K562 (cell line): ENCODE measurements around the gene DIO3. TPM values are rescaled to one million over a fixed set of nuclear protein-coding genes. Genes with fewer than 3 reads are reported as not detected.
A peak's percentile ranks its signal among the peaks of the same experiment; 100 is the strongest.

Experiments
- ATAC-seq: fragments of 200-7000 bp; cut with Tn5 transposase; 3 replicates; pipeline ENCODE4 v1.9.1; 2020; ENCODE audit warnings: moderate library complexity
- BruUV-seq: library from RNA; stranded (reverse); fragments of 400-500 nt; replicated peaks from 2 replicates; lab custom pipeline; 2021; lab: Mats Ljungman, UMichigan
- CTCF ChIA-PET: fragments of 300-600 bp; formaldehyde crosslinking; extraction: SDS; loops from one replicate; lab custom pipeline; 2021; ENCODE audit warnings: low intra/inter-chr PET ratio; lab: Yijun Ruan, JAX
- POLR2A ChIA-PET: fragments of 300-600, 350-650 bp; sonication (Branson Sonifier 250); formaldehyde crosslinking; extraction: SDS; loops from one replicate; lab custom pipeline; 2021; ENCODE audit warnings: antibody characterized with exemption, inconsistent platforms; lab: Yijun Ruan, JAX
- DNase-seq, 4 experiments: peaks; one replicate each; pipeline versions ENCODE4 v3.0.0 to v3.0.0-alpha.2; 2011 to 2018; ENCODE audit warnings: low spot score in 3 of 4, mixed read lengths in 3 of 4; ENCODE audit errors: extremely low read depth in 1 of 4
- FAIRE-seq: peaks from 2 replicates; lab custom pipeline; 2011; peaks lifted over from hg19 to GRCh38; lab: Jason Lieb, UNC
- H2AFZ ChIP-seq: 2 replicates; pipeline ENCODE4 v1.6.0; 2011; ENCODE audit warnings: low read depth, low read length, control low read depth, inconsistent platforms
- H3K27ac ChIP-seq: fragments of 200-600 bp; 3 replicates; pipeline ENCODE4 v1.8.0; 2011; ENCODE audit warnings: low read depth, mild to moderate bottlenecking, control low read depth, inconsistent platforms, low read length, moderate library complexity, mixed read lengths; ENCODE audit errors: extremely low read depth
- H3K27me3 ChIP-seq, 2 experiments: fragments of 300-600 bp in 1 of 2; 2 replicates in 1 of 2; 3 replicates in 1 of 2; pipeline versions ENCODE4 v1.6.0 to v1.8.0; 2011; ENCODE audit warnings: inconsistent platforms in 2 of 2, low read length in 2 of 2, mild to moderate bottlenecking in 1 of 2, mixed read lengths in 1 of 2, moderate library complexity in 1 of 2; ENCODE audit not compliant: control insufficient read depth in 2 of 2, insufficient read depth in 2 of 2
- H3K36me3 ChIP-seq: fragments of 300-600 bp; 3 replicates; pipeline ENCODE4 v1.8.0; 2011; ENCODE audit warnings: mild to moderate bottlenecking, low read length, inconsistent platforms; ENCODE audit not compliant: control insufficient read depth, insufficient read depth
- H3K4me1 ChIP-seq, 2 experiments: fragments of 200-600 bp in 1 of 2; replicated peaks in 1 of 2; 2 replicates in 1 of 2; 3 replicates in 1 of 2; pipeline versions ENCODE4 v1.5.1 to v1.8.0; 2011; ENCODE audit warnings: inconsistent platforms in 2 of 2, low read length in 2 of 2, mild to moderate bottlenecking in 1 of 2, mixed read lengths in 1 of 2, moderate library complexity in 1 of 2; ENCODE audit not compliant: control insufficient read depth in 2 of 2, insufficient read depth in 2 of 2
- H3K4me2 ChIP-seq: 2 replicates; pipeline ENCODE4 v1.6.1; 2011; ENCODE audit warnings: low read length, control low read depth, inconsistent platforms, mixed read lengths; ENCODE audit not compliant: insufficient read depth
- H3K4me3 ChIP-seq: fragments of 200-600 bp; sonication (generic), shearing (Covaris generic); 2 replicates; pipeline ENCODE4 v1.5.1; 2016; ENCODE audit warnings: control low read depth, inconsistent platforms
- H3K79me2 ChIP-seq: fragments of 200-600 bp; 3 replicates; pipeline ENCODE4 v1.8.0; 2011; ENCODE audit warnings: low read length, inconsistent platforms; ENCODE audit not compliant: control insufficient read depth, insufficient read depth
- H3K9ac ChIP-seq, 2 experiments: 2 replicates each; pipeline versions ENCODE4 v1.6.0 to v1.6.1; 2011; ENCODE audit warnings: low read depth in 2 of 2, low read length in 2 of 2, control low read depth in 1 of 2, inconsistent platforms in 1 of 2, mild to moderate bottlenecking in 1 of 2, mixed read lengths in 1 of 2; ENCODE audit not compliant: insufficient read depth in 1 of 2
- H3K9me1 ChIP-seq: one replicate; pipeline ENCODE4 v1.6.0; 2011; ENCODE audit warnings: inconsistent platforms, mild to moderate bottlenecking, low read length, moderate library complexity; ENCODE audit not compliant: control insufficient read depth, insufficient read depth
- H3K9me3 ChIP-seq: replicated peaks from 2 replicates; pipeline ENCODE4 v1.5.1; 2011; ENCODE audit warnings: low read depth, low read length, inconsistent platforms; ENCODE audit not compliant: control insufficient read depth, insufficient read depth
- H4K20me1 ChIP-seq: replicated peaks from 2 replicates; pipeline ENCODE4 v1.6.1; 2011; ENCODE audit warnings: low read length, inconsistent platforms, mixed read lengths; ENCODE audit not compliant: control insufficient read depth, insufficient read depth
- FUS ChIP-seq: fragments of 200-400 bp; formaldehyde crosslinking; optimal IDR thresholded peaks from 2 replicates; pipeline ENCODE3; 2017; ENCODE audit warnings: low read depth, low read length
- GABPA ChIP-seq: fragments of 200-800 bp; sonication (Bioruptor generic); conservative IDR thresholded peaks from 2 replicates; pipeline ENCODE4 v1.6.1; 2016; ENCODE audit warnings: low read depth, missing genetic modification characterization, missing compliant biosample characterization
- KAT8 ChIP-seq: fragments of 450-650 bp; IDR thresholded peaks from 2 replicates; pipeline ENCODE4 v1.6.1; 2016; ENCODE audit warnings: low read depth, mild to moderate bottlenecking
- SPI1 ChIP-seq: IDR thresholded peaks from 2 replicates; pipeline ENCODE4 v1.6.1; 2011; ENCODE audit warnings: low read depth, low read length, control low read depth, borderline replicate concordance
- ZNF561 ChIP-seq: fragments of 450-650 bp; formaldehyde crosslinking; conservative IDR thresholded peaks from 2 replicates; pipeline ENCODE4 v1.4.0; 2020; ENCODE audit warnings: mild to moderate bottlenecking, moderate library complexity
- WGBS: fragments of 100-300 bp; shearing (Covaris generic); methylation state at CpG from one replicate; pipeline ENCODE4 v1.1.6; 2016; ENCODE audit warnings: low coverage, mixed read lengths; ENCODE audit not compliant: insufficient coverage; ENCODE audit errors: missing lambda C conversion rate; 5-methylcytosine and 5-hydroxymethylcytosine counted together
- in situ Hi-C: fragments of 300-500 bp; cut with MboI; formaldehyde crosslinking; loops from 4 replicates; pipeline ENCODE4 v1.15.0; 2018; ENCODE audit warnings: inconsistent platforms, mixed read lengths
- intact Hi-C: fragments of 100-400 bp; cut with micrococcal nuclease; formaldehyde crosslinking; loops from 2 replicates; pipeline ENCODE4 v1.14.2; 2022
- polyA plus RNA-seq, 8 experiments: library from polyadenylated mRNA; depleted of rRNA in 4 of 8; stranded (reverse) in 5 of 8; unstranded in 3 of 8; fragments of >200 nt; fragmentation: Nextera tagmentation in 2 of 8; fragmentation: Illumina TruSeq in 1 of 8; extraction: Ambion mirVana in 2 of 8; extraction: Trizol in 1 of 8; gene quantifications; 2 replicates each; pipeline versions ENCODE4 v1.2.1 to v1.2.3, GENCODE V29; 2011 to 2014; ENCODE audit warnings: inconsistent platforms in 1 of 8, missing spikeins in 1 of 8
- total RNA-seq, 7 experiments: library from RNA; depleted of rRNA in 6 of 7; stranded (reverse); fragments of >200 nt in 6 of 7; fragmentation: Illumina TruSeq in 2 of 7; extraction: Trizol in 2 of 7; gene quantifications; 2 replicates each; pipeline versions ENCODE4 v1.2.1 to v1.2.3, GENCODE V29; 2011 to 2021; ENCODE audit warnings: low replicate concordance in 1 of 7
- TF ChIP-seq, protein P1 (sequence below), 2 experiments: fragments of 450-650 bp in 1 of 2; sonication (generic) in 1 of 2; formaldehyde crosslinking in 1 of 2; IDR thresholded peaks; 2 replicates each; pipeline versions ENCODE4 v1.7.1 to v1.9.0; 2016 to 2022; ENCODE audit warnings: inconsistent platforms in 1 of 2, mild to moderate bottlenecking in 1 of 2, missing genetic modification reagents in 1 of 2

DIO3 gene
- total and polyA plus RNA-seq, 9 of the 15 experiments (the other 6 are each of a cell fraction or from before 2014, with no cell fraction given) = not detected

- Histone ChIP-seq H3K4me2 (no peak overlapping the region), H3K4me3 (no peak overlapping the region), H3K27ac (no peak overlapping the region), H4K20me1 (no peaks in the 10 kb centered on the region), H2AFZ (peak overlapping the region; percentile 10; the same call in 1 of the 2 replicates), H3K36me3 (no peaks in the 10 kb centered on the region), H3K27me3 (peaks cover 0 to 4% of the 10 kb centered on the region in 2 experiments; a peak in 1 of 5 replicates), H3K9me3 (no peaks in the 10 kb centered on the region), H3K9me1 (no peaks in the 10 kb centered on the region), H3K4me1 (no peaks in the 10 kb centered on the region; a peak in 1 of 5 replicates), H3K79me2 (no peaks in the 10 kb centered on the region), H3K9ac (no peak overlapping the region)
- DNase-seq (peak in 1 of 4 experiments; percentile 5), FAIRE-seq (no peak), ATAC-seq (no peak; the same call in 2 of the 3 replicates)
- POLR2A ChIA-PET = interaction anchor here (0.7 kb wide), 1 partner anchor 40 kb away, joined by 3 read pairs; no protein-coding TSS in a partner anchor
- no TSS peak for BruUV-seq
- 51% methylated on average over 5 of the region's 8 CpGs for WGBS
- in situ Hi-C loops (no loop called here), intact Hi-C loops (no loop called here)
- CTCF ChIA-PET = no interaction called here
- TF ChIP-seq FUS (no peak), GABPA (peak; percentile 86), KAT8 (no peak), SPI1 (peak; percentile 22; the same call in 1 of the 2 replicates), ZNF561 (no peak)
- TF ChIP-seq, protein P1, sequence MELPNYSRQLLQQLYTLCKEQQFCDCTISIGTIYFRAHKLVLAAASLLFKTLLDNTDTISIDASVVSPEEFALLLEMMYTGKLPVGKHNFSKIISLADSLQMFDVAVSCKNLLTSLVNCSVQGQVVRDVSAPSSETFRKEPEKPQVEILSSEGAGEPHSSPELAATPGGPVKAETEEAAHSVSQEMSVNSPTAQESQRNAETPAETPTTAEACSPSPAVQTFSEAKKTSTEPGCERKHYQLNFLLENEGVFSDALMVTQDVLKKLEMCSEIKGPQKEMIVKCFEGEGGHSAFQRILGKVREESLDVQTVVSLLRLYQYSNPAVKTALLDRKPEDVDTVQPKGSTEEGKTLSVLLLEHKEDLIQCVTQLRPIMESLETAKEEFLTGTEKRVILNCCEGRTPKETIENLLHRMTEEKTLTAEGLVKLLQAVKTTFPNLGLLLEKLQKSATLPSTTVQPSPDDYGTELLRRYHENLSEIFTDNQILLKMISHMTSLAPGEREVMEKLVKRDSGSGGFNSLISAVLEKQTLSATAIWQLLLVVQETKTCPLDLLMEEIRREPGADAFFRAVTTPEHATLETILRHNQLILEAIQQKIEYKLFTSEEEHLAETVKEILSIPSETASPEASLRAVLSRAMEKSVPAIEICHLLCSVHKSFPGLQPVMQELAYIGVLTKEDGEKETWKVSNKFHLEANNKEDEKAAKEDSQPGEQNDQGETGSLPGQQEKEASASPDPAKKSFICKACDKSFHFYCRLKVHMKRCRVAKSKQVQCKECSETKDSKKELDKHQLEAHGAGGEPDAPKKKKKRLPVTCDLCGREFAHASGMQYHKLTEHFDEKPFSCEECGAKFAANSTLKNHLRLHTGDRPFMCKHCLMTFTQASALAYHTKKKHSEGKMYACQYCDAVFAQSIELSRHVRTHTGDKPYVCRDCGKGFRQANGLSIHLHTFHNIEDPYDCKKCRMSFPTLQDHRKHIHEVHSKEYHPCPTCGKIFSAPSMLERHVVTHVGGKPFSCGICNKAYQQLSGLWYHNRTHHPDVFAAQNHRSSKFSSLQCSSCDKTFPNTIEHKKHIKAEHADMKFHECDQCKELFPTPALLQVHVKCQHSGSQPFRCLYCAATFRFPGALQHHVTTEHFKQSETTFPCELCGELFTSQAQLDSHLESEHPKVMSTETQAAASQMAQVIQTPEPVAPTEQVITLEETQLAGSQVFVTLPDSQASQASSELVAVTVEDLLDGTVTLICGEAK (IDR thresholded peaks at IDR 0.05) = peak; percentile 83
- TF ChIP-seq, protein P1 (CRISPR knock-in tag; IDR thresholded peaks at IDR 0.05) = no peak
Observed at GRCh38 chr14:101595887-101596721, 34.8 kb downstream of the DIO3 start.
